ENCODE data around the gene SPTBN4.
A peak's percentile ranks its signal among the peaks of the same experiment; 100 is the strongest.

The SPTBN4 gene

GRCh38 chr19:40465025-40465556 lies 1.7 kb upstream of the SPTBN4 start:
- Histone ChIP-seq H2AFZ (ENCODE audit: low read depth, low read length, severe bottlenecking) (peak overlapping the region; percentile 93), H3K4me2 (ENCODE audit: low read depth, low read length, poor library complexity, severe bottlenecking) (peak overlapping the region; percentile 79), H4K20me1 (ENCODE audit: low read depth, low read length) (no peaks in the 10 kb centered on the region), H3K9ac (ENCODE audit: low read length) (peak overlapping the region; percentile 70), H3K79me2 (ENCODE audit: insufficient read depth, low read length) (no peaks in the 10 kb centered on the region), H3K9me2 (replicated peaks; ENCODE audit: insufficient read depth, low read length) (no peaks in the 10 kb centered on the region), H3K27ac (ENCODE audit: low read depth, low read length) (no peak overlapping the region), H3K36me3 (ENCODE audit: low read length) (no peaks in the 10 kb centered on the region), H3K27me3 (ENCODE audit: low read length) (no peaks in the 10 kb centered on the region), H3K9me3 (ENCODE audit: insufficient read depth, low read length) (no peaks in the 10 kb centered on the region), H3K4me3 (ENCODE audit: insufficient read depth, low read length, poor library complexity, severe bottlenecking) (peak overlapping the region; percentile 72), H3F3A (ENCODE audit: insufficient read depth) (0 out of 2 replicates have a peak, but pooled peaks cover 3% of the 10 kb centered on the region)
- TF ChIP-seq EZH2phosphoT487 (conservative IDR thresholded peaks at IDR 0.05; ENCODE audit: low read length): no peak
- TF ChIP-seq, protein P1, sequence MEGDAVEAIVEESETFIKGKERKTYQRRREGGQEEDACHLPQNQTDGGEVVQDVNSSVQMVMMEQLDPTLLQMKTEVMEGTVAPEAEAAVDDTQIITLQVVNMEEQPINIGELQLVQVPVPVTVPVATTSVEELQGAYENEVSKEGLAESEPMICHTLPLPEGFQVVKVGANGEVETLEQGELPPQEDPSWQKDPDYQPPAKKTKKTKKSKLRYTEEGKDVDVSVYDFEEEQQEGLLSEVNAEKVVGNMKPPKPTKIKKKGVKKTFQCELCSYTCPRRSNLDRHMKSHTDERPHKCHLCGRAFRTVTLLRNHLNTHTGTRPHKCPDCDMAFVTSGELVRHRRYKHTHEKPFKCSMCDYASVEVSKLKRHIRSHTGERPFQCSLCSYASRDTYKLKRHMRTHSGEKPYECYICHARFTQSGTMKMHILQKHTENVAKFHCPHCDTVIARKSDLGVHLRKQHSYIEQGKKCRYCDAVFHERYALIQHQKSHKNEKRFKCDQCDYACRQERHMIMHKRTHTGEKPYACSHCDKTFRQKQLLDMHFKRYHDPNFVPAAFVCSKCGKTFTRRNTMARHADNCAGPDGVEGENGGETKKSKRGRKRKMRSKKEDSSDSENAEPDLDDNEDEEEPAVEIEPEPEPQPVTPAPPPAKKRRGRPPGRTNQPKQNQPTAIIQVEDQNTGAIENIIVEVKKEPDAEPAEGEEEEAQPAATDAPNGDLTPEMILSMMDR (IDR thresholded peaks at IDR 0.05; ENCODE audit: insufficient read depth, low read length, poor library complexity, severe bottlenecking): no peak

DNA sequence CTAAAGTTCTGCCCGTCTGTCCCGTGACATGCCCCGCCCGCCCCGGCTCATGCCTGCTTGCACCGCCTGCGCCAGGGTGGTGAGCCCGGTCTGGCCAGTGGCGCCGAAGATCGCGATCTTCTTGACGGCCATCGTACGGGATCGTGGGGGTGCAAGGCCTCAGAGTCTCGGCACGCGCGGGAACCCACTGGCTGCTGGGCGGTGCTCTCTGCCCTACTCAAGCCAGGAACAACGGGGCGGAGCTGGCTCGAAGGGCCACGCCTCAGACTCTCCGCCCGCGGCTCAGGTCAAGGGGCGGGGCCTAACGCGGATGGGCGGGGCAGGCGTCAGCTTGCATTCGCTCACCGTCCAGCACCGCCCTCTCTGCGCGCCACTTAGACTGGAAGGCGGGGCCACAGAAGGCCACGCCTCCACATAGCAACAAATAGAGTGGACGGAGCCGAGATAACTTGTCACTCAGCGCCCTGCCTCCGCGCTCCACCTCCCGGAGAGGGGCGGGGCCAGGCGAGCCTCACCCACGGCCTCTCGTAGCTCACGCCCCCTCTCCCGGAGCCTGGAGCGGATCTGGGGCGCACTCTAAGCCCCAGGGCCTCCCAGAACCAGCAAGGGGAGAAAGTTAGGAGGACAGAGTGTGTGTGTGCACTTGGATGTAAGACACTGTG lies 1.1 kb upstream of the SPTBN4 start, which contains the start of gene BLVRB:
Gene BLVRB, minus strand, starts transcription at position 189 of the 662 bp plus-strand sequence. Its CDS starts 57 bp downstream, at position 132.
- Histone ChIP-seq H3F3A (ENCODE audit: insufficient read depth) (0 out of 2 replicates have a peak, but pooled peaks cover 3% of the 10 kb centered on the region), H3K9ac (ENCODE audit: low read length) (peak within 1 kb of the TSS; percentile 70), H3K27ac (ENCODE audit: low read depth, low read length) (no peak within 1 kb of the TSS), H3K27me3 (ENCODE audit: low read length) (no peaks in the 10 kb centered on the region), H3K9me3 (ENCODE audit: insufficient read depth, low read length) (no peaks in the 10 kb centered on the region), H3K79me2 (ENCODE audit: insufficient read depth, low read length) (no peaks in the 10 kb centered on the region), H3K9me2 (replicated peaks; ENCODE audit: insufficient read depth, low read length) (no peaks in the 10 kb centered on the region), H3K4me2 (ENCODE audit: low read depth, low read length, poor library complexity, severe bottlenecking) (peak within 1 kb of the TSS; percentile 79), H3K4me3 (ENCODE audit: insufficient read depth, low read length, poor library complexity, severe bottlenecking) (peak within 1 kb of the TSS; percentile 72), H4K20me1 (ENCODE audit: low read depth, low read length) (no peaks in the 10 kb centered on the region), H3K36me3 (ENCODE audit: low read length) (no peaks in the 10 kb centered on the region), H2AFZ (ENCODE audit: low read depth, low read length, severe bottlenecking) (peak within 1 kb of the TSS; percentile 93)
- no peak for TF ChIP-seq EZH2phosphoT487 (conservative IDR thresholded peaks at IDR 0.05; ENCODE audit: low read length)
- TF ChIP-seq, protein P1 (IDR thresholded peaks at IDR 0.05; ENCODE audit: insufficient read depth, low read length, poor library complexity, severe bottlenecking): no peak

DNA sequence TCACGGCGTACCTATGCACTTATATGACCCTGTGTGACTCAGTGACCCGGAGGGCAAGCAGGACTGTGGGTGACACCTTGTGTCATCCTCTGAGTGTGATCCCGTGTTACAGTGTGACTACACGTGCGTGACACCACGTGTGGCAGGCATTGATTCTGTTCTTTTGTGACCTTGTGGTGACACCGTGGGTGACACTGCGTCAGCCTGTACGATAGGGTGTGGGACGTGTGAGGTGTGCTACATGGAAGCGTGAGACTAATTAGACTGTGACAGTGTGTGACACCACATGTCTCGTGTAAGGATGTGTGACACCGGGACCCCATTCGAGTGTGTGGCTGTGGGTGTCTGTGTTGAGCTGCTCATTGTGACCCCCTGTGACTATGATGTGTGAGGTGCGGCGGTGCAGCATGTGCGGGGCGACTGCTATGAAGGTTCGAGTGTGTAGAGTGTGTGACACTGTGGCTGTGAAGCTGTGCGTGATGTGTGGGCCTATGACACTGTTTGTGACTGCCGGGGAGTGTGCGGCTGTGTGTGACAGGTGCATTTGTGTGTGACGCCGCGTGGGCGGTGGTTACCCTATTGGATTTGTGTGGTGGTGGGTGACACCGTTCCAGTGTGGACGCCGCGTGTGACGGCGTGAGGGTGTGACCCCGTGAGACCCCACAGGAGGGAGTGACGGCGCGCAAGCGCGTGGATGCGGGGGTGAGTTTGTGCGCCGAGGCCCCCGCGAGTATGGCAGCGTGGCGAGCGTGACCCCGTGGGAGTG lies 399 bp upstream of the SPTBN4 start:
- Histone ChIP-seq H3K4me3 (ENCODE audit: insufficient read depth, low read length, poor library complexity, severe bottlenecking) (peak overlapping the region; percentile 41), H3K27ac (ENCODE audit: low read depth, low read length) (no peak overlapping the region), H3K36me3 (ENCODE audit: low read length) (no peaks in the 10 kb centered on the region), H4K20me1 (ENCODE audit: low read depth, low read length) (no peaks in the 10 kb centered on the region), H3K79me2 (ENCODE audit: insufficient read depth, low read length) (no peaks in the 10 kb centered on the region), H3K9me2 (replicated peaks; ENCODE audit: insufficient read depth, low read length) (no peaks in the 10 kb centered on the region), H3F3A (ENCODE audit: insufficient read depth) (0 out of 2 replicates have a peak, but pooled peaks cover 3% of the 10 kb centered on the region), H3K27me3 (ENCODE audit: low read length) (no peaks in the 10 kb centered on the region), H3K9ac (ENCODE audit: low read length) (peak overlapping the region; percentile 29; the same call in 1 of the 2 replicates), H2AFZ (ENCODE audit: low read depth, low read length, severe bottlenecking) (peak overlapping the region; percentile 90), H3K9me3 (ENCODE audit: insufficient read depth, low read length) (no peaks in the 10 kb centered on the region), H3K4me2 (ENCODE audit: low read depth, low read length, poor library complexity, severe bottlenecking) (peak overlapping the region; percentile 65)
- TF ChIP-seq EZH2phosphoT487 (conservative IDR thresholded peaks at IDR 0.05; ENCODE audit: low read length): no peak
- TF ChIP-seq, protein P1 (IDR thresholded peaks at IDR 0.05; ENCODE audit: insufficient read depth, low read length, poor library complexity, severe bottlenecking): no peak

All from SU-DHL-6 (cell line).